GM19463 (cell line): Measurements from ENCODE around the gene APBB1IP.
"Not testable (repeated sequence)": the region's sequence is repeated elsewhere in the genome, so short reads cannot be mapped to it uniquely, and the experiment has no call there.

Experiments
- ATAC-seq: cut with Tn5 transposase; IDR thresholded peaks from one replicate; pipeline ENCODE4 v1.9.1; 2021; ENCODE audit warnings: mild to moderate bottlenecking, moderate library complexity; ENCODE audit not compliant: unreplicated experiment

Gene APBB1IP

DNA sequence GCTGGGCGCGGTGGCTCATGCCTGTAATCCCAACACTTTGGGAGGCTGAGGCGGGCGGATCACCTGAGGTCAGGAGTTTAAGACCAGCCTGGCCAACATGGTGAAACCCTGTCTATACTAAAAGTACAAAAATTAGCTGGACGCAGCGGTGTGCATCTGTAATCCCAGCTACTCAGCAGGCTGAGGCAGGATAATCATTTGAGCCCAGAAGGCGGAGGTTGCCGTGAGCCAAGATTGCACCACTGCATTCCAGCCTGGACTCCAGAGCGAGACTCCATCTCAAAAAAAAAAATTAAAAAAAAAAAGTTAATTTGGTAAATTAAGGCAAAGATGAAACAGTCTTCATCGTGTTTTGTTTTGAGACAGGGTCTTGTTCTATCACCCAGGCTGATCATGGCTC, 66.3 kb downstream of the APBB1IP start:
- ATAC-seq, result not testable (repeated sequence)

DNA sequence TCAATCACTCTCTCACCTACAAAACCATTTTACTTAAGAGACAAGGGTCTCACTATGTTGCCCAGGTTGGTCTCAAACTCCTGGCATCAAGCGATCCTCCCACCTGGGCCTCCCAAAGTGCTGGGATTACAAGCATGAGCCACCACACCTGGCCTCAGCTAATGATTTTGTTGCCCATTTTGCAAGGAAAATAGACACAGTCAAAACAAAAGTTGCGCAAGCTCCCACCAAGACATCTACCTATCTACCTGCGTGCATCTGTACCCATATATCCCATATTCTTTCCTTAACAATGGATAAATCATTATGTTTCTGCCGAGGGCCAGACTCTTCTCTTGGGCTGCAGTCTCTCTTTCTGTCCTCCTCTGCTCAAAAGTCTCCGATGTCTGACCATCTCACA, 67.3 kb downstream of the APBB1IP start:
- no peak for ATAC-seq

DNA sequence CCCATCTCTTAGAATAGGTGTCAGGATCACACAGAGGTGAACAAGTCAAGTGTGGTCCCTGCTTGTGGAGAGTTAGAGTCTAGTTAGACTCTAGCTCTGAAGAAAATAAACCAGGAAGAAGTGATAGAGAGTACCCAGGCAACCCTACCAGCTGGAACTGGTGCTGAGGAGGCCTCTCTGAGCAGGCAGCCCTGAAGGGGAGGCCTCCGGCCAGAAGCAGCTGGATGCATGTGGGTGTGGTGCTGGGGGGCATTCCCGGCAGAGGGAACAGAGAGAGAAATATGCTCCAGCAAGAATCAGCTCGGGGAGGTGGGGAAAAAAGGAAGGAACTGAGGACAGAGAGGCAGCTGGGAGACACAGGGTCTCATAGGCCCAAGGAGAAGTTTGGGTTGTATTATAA, 68.6 kb downstream of the APBB1IP start:
- ATAC-seq, result no peak

DNA sequence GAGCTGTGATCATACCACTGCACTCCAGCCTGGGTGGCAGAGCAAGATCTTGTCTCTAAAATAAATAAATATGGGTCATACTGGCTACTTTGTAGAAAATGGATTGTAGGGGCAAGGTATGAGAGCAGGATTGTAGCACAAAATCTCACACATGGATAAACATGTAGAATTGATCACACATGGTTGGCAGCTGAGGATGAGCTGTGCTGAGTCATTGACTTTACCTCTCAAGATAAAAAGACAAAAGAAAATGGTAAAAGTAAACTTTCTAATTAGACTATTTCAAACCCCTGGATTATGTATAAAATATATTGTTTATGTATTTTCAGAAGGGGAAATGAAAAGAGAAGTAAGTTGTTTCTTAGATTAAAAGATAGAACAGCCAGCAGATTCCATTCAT, 69.3 kb downstream of the APBB1IP start:
- ATAC-seq, result no peak

DNA sequence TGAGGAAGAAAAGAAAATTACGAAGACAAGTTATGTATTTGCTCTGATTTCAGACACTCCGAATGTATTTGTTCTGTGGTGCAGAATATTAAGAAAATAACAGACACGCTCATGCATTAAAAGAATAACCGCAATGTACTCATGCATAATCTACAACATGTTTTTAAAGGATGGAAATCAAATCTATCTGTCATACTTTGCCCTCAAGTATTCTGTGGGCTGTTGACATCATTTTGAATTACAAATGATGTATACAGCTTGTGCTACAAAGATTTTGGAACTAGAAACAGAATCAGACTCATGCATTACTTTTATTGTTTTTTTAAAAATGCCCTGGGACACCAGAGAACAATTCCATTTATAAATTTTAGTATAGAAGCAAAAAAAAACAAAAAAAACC, 69.9 kb downstream of the APBB1IP start:
- ATAC-seq, result no peak

DNA sequence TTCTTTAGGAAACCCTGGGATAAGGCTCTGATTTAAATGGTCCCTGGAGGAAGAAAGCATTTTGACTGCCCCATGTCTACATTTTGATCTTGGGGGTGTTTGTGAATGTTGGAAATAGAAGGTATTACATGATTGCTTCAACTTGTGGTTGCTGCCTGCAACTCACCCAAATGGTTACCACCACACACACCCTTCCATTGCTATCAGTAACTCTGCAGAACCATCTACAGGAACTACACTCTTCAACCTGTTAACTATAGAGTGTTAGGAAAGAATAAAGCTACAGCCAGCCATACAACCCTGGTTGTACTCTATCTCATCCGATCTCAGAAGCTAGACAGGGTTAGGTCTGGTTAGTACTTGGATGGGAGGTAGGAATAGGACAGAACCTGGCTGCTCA, 71.2 kb downstream of the APBB1IP start:
- no peak for ATAC-seq

DNA sequence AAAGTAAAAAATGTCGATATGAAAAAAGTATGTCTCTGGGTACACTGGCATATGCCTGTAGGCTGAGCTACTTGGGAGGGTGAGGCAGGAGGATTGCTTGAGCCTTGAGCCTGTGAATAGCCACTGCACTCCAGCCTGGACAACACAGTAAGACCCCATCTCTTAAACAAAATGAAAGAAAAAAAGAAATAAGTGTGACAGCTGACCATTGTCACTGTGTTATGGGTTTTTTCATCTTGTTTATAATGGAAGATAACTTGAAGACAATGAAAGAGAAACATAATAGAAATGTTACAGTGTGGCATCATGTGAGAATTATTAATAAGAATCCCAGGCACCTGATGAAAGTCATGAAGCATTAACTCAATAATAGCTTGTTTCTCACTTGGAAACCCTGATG, 75.0 kb downstream of the APBB1IP start:
- ATAC-seq, result no peak

DNA sequence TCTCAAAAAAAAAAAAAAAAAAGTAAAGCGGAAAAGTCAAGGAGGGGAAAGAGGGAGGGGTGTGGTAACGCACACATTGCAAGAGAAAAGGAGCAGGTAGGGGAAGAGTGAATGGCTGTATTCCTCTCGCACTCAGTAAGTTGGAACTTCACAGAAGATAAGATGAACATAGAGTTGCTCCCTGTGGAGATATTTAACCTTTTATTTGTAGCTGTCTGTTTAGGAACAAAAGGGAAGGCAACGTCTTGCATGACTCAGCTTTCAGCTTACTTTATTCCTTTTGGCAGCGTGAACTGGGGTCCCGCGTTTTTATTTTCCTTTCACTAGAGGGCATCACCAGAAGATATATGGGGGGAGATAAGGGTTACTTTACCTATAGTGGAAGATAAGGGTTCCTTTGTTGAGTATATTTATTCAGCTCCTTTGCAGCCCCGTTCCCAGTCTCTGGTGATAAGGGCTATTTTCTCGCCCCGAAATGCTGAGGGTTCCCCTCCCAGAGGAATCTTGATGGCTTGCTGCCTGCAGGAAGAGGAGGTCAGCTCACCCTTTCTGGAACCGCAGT, 78.5 kb downstream of the APBB1IP start:
- no peak for ATAC-seq

DNA sequence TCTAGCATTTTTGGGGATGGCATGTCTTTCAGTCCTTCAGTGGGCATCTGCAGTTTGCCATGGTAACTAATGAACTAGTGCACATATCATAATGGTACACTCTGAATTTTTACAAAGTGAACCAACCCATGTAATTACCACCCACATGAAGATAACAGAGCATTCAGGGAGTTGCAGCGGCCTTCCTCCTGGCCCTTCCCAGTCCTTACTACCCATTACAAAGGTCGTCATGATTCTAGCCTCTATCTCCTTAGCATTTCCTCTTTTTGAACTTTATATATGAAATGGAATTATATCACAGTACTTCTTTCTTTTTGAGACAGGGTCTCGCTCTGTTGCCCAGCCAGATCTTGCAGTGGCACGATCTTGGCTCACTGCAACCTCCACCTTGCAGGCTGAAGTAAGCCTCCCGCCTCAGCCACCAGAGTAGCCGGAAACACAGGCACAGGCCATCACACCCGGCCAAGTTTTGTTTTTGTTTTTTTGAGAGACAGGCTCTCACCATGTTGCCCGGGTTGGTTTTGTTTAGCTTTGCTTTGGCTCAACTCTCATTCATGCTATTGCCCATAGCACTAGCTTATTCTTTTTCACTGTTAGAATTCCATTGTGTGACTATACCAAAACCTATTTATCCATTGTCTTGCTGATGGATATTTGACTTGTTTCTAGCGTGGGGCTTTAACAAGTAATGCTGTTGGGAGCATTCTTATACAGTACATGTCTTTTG, 79.2 kb downstream of the APBB1IP start:
- ATAC-seq, result no peak

DNA sequence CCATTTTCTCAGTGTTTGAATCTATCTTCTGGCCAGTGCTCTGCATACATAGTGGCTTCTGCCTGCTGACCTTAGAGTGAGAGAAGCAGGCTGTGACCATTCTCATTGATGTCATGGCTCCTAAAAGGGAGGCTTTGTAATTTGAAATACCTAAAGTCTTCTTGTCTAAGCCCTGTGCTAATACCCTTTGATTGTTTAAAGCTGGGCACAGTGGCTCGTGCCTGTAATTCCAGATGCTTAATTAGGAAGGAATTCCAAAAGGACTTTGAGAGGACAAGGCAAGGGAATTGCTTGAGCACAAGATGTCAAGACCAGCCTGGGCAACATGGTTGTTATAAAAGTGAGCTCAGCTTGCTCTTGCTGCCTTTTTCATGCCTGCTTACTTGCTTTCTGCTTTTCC, 81.7 kb downstream of the APBB1IP start:
- no peak for ATAC-seq

DNA sequence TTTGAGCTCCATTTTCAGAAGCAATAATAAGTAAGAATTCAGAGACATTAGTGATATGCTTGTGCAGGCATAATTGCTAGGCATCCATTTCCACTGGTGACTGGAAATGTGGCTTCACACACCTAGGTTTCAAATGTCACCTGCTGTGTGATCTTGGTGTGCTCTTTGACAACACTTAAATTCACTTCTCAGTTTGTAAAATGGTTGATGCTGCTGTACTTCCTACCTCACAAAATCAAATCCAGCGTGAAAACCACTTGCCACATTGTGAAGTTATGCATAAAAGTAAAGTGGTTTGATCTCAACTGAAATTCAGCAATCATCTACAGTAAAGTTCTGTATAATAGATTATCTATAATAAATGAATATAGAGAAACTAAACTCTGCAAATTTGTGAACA, 82.4 kb downstream of the APBB1IP start:
- ATAC-seq, result no peak

DNA sequence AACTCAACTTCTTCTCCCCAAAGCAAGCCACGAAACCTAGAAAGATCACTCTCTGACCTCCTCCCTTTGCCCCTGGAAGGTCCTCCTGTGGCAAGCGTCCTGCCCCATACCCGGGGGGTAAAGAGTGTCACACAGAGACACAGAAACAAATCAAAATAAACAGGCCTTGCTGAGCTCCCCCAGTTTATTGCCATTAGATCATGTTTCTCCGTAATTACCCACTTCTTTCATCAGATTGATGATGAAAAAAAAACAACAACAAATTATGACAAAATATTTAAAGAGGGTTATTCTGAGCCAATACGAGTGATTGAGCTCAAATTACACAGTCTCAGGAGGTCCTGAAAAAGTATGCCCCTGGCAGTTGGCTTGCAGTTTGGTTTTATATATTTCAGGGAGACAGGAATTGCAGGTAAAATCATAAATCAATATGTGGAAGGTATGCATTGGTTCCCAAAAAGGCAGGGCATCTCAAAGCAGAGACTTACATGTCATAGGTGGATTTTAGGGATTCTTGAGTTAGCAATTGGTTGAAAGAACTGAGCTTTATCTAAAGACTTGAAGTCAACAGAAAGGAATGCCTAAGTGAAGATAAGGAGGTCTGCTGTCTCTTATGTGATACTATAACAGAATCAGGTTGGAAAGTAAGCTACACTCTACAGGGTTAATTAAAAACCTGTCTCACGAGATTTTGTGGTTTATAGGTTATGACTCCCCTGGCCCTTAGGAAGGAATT, 86.2 kb downstream of the APBB1IP start:
- no peak for ATAC-seq

DNA sequence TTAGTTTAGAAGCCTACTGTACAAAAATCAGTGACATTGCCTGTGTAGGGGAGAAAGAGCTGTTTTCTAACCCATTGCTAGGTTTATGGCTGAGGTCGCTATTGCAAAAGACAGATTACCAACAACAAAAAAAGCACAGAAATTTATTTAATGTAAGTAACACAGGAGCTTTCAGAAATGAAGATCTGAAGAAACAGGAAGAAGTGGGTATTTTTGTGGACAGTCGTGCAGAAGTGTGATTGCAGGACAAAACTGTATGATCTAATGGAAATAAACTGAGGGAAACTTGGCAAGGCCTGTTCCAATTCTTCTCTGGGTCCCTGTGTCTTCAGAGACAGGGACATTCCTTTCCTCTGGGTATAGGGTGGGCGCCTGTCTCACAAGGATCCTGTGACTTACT, 87.4 kb downstream of the APBB1IP start:
- no peak for ATAC-seq

DNA sequence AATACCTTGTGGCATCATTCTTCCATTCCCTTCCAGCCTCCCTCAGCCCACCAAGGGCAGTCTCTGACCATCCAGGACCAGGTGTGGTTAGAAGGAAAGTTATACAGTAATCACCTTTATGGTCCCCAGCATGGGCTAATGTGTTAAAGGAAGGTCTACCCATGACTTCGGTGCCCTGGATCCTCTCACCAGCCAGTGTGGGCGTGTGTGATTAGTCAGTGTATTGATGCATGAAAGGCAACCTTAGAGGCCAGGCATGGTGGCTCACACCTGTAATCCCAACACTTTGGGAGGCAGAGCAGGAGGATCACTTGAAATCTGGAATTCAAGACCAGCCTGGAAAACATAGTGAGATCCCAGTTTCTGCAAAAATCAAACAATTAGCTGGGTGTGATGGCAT, 88.9 kb downstream of the APBB1IP start:
- no peak for ATAC-seq

DNA sequence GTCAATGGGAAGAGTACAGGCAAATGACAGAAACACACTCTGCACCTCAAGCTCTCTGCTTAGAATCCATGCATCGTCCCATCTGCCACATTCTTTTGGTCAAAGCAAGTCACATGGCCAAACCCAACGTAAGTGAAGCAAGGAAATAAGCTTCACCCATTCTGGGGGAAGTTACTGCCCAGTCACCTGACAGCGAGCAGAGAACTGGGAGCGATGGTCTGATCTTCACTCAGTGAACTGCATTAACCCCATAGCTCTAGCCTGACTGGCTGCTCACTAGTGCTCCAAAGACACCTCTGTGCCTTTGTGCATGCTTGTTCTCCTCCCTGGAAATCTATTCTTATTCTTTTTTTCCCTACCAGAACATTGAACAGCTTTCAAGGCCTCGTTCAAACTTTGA, 89.9 kb downstream of the APBB1IP start:
- ATAC-seq, result no peak

DNA sequence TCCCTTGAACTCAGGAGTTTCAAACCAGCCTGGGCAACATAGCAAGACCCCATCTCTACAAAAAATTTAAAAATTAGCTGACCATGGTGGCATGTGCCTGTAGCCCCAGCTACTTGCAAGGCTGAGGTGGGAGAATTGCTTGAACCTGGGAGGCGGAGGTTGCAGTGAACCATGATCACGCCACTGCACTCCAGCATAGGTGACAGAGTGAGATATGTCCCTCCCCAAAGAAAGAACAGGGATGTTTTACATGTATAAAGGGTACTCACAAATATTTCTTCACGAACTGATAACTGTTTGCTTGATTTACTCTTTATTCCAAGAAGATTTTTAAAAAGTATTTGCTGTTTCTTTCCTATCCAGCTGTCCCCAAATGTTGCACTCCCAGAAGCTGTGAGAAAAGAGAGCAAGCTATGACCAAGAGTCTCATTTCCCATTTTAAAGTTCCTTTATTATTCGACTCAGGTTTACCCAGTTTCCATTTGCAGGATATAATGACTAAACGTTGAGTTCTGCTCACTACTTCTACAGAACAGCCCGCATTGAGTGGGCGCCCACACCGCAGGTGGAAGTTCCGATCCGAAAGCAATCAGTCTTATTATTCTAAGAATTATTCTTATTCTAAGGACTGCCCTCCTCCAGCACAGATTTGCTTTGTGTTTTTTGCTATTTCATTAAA, 90.7 kb downstream of the APBB1IP start:
- peak; percentile 75 for ATAC-seq

DNA sequence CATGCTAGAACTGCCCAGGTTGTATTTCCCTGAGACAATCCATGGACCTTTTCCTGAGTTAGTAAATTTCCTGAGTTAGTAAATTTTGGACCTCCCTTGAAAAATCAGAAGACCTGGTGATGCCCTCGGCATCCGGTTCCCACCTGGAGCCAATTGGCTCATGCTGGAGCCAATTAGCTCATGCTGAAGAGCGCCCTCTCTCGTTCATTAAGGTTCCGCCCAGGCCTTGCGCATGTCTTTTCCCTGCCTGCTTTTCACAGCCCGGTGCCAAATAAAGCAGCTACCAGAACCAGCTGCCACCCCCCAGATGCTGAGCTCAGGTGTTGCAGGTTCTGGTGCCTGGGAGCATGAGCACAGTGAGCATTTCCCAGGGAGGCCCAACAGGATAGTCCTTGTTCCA, 96.2 kb downstream of the APBB1IP start:
- ATAC-seq, result no peak

DNA sequence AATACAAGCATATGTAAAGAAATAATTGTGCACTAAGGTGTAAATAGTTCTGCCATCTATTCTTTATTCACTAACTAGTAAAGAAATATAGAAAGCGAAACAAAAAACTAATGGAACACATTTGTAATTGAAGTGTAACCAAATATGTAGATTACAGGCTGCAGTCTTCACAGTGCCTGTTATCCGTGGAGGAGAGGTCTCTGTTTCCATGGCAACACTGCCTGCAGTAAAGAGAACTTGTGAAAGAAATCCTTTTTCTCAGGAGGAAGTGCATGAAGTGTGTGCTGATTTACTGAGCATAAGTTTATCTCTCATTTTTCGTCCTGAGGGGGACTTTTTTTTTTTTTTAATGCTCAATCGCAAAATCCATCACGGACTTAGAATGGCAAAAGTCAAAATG, 102.5 kb downstream of the APBB1IP start:
- peak; percentile 35 for ATAC-seq

DNA sequence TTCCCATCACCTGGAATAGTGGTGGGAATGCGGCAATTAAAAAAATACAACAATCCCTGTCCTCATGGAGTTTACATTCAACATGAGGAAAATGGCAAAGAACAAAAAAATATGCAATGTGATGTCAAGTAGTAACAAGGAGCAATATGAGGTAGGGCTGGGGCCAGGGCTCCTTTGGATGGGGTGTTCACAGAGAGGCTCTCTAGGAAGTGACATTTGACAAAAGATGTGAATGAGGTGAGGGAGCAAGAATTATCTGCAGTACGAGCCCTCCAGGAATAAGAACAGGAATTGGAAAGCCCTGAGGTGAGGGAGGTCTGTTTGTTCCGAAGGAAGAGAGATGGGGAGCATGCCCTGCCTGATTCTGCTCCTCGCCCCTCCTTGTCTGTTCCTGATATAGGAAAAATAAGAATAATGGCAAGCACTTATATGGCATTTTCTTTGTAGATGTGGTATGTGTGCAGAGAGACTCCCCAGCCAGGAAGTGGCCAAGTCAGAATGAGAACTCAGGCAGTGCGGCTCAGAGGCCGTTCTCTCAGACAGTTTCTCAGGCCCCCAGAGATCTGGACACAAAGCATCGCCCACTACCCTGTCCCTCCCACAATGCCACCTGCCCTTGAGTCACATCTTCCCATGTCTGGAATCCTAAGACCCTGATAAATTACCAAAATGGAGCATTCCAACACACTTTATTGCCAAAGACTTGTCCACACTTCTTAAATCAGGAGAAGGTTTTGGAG, 105.6 kb downstream of the APBB1IP start:
- peak; percentile 79 for ATAC-seq

DNA sequence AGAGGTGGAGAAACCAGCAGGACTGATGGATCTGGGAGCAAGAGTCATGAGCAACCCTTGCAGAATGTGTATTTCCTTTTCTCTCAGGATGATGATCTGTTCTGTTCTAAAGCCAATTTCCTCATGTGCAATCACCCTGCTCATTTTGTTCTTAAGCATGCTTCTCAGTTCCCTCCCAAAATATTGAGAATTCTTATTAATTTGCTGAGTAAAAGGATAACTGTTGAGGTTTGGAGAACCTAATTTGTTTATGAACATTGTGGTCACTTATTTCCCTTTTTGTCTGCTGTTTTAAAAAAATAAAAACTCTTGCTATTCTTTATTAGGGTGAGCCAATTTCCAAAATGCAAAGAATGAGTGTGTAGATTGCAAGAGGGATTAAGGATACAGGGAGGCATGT, 106.8 kb downstream of the APBB1IP start:
- ATAC-seq, result no peak
